DLD1 (cell line): ENCODE measurements around the gene LRCH4.
"Not testable (repeated sequence)": the region's sequence is repeated elsewhere in the genome, so short reads cannot be mapped to it uniquely, and the experiment has no call there.

ENCODE experiments used
- in situ Hi-C: cut with HindIII; loops from 2 replicates; pipeline ENCODE4 v1.10.0; 2017; ENCODE audit warnings: low sequenced_read_pairs

LRCH4 gene

GRCh38 chr7:100546926-100547800 lies 38.8 kb downstream of the LRCH4 start:
- in situ Hi-C loops: no loop called here

DNA sequence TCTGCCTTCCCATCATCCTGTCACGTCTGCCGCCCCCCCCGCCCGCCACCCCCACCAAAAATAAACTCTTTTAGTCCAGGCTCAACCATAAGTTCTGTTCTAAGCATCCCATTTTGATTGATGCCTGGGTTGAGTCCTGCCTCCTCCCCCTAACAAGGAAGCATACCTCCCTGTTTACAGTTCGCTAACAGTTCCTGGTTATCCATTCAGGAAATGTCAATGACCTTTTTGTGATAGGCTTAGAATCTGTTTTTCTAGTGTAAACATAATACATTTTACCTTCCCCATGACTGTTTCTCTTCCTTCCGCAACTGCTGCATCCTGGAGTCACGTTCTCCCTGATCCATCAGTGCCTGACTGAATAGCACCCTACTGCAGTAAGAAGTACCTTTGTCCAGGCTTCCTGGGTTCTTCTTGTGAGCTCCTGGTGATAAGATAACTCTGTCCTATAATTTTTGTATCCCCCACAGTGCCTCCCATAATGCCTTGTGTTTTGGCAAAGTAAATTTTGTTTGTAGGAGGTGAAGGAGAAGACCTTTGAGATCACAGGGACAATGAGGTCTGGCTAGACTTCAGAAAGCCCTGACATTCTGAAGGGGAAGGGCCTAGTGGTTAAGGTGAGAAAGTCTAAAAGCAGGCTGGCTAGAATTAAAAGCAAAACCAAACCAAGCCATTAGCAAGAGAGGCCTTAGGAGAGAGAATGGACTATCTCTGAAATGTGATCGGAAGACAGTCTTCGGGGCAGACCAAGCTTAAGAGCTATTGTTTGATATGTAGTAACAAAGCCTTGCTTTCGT lies 39.6 kb downstream of the LRCH4 start:
- in situ Hi-C loops: no loop called here

- in situ Hi-C loops: no loop called here
Measured at GRCh38 chr7:100545360-100546128, 40.4 kb downstream of the LRCH4 start.

DNA sequence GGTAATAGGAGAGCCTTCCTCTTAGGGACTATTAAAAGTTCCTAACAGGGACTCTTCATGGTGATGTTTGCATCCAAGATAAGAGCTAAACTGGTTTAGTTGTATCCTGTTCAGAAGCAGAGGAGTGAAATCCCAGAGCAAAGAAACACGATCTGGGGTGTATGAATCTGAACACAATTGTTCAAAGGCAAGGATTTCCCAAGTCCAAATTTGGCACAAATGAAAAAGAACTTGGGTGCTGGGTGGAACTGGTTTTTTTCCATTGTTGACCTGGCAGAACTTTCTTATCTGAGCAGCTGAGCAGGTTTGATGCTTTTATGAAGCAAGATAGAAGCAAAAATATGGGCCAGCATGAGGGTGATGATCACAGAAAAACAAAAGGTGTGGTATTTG lies 41.0 kb downstream of the LRCH4 start:
- in situ Hi-C loops: no loop called here

DNA sequence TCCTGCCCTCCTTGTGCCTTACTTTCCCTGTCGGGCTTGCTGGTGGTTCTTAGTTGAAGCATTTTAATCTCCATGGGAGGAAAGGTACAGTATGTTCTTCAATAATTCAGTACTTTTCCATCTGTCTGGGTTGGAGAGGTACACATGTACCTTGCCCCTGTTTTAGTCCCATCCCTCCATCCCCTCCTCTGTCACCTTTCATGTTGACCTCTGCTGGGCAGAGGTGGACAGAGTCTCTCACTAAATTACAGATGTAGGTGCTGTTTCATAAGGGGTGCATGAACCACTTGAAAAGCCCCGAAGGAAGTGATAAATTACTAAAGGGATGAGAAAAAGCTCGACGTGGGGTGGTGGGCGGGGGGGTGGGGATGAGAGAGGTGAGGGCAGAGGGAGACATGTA lies 41.5 kb downstream of the LRCH4 start:
- in situ Hi-C loops: no loop called here

DNA sequence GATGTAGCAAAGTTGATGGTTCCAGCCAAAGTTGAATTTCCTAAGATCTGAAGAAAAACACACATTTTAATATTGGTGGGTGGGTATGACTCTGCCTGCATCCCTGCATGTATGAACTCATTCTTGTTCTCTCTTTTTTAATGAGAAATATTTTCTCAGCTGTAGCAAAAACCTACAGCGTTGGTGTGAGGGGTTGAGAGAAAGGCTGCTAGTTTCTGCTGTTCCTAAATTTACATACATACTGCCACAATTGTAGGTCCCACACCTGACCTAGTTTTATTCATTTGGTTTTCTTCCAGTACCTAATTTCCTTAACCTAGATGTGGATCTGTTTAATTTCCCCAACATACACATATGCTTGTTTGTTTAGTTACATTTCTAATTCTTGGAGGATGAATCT lies 42.3 kb downstream of the LRCH4 start:
- in situ Hi-C loops: no loop called here

DNA sequence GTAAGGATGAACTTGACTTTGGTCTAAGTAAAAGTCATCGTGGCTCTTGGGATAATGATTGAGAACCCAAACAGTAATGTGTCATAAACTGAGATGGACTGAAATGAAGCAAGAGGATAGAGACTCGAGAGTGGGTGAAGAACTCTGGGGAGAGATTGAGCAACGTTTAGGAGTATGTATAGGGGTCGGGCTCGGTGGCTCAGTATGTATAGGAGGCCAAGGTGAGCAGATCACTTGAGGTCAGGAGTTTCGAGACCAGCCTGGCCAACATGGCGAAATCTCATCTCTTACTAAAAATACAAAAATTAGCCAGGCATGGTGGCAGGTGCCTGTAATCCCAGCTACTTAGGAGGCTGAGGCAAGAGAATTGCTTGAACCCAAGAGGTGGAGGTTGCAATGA lies 44.6 kb downstream of the LRCH4 start:
- in situ Hi-C loops: not testable (repeated sequence)

- in situ Hi-C loops: no loop called here
Measured at GRCh38 chr7:100540073-100540723, 45.7 kb downstream of the LRCH4 start.

DNA sequence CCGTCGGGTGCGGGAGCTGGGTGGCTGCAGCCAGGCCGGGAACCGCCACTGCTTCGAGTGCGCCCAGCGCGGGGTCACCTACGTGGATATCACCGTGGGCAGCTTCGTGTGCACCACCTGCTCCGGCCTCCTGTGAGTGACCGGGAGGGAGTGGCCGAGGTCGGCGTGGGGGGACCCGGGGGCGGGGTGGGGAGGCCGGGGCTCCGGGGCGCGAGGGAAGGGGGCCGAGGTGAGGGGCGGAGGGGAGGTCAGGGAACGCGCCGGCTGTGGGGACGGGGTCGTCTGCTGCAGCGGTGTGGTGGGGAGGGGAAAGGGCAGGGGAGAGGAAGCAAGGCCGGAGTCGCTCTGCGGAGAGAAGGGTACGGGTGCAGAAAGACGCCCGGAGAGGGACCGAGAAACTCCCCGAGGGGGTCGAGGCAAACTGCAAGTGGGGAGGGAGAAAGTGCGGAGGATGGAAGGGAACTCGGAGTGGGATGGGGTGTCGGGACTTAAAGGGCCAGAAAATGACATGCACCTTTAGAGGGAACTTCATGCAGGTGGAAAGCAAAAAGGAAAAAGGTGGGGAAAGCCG lies 46.4 kb downstream of the LRCH4 start:
- in situ Hi-C loops: no loop called here

DNA sequence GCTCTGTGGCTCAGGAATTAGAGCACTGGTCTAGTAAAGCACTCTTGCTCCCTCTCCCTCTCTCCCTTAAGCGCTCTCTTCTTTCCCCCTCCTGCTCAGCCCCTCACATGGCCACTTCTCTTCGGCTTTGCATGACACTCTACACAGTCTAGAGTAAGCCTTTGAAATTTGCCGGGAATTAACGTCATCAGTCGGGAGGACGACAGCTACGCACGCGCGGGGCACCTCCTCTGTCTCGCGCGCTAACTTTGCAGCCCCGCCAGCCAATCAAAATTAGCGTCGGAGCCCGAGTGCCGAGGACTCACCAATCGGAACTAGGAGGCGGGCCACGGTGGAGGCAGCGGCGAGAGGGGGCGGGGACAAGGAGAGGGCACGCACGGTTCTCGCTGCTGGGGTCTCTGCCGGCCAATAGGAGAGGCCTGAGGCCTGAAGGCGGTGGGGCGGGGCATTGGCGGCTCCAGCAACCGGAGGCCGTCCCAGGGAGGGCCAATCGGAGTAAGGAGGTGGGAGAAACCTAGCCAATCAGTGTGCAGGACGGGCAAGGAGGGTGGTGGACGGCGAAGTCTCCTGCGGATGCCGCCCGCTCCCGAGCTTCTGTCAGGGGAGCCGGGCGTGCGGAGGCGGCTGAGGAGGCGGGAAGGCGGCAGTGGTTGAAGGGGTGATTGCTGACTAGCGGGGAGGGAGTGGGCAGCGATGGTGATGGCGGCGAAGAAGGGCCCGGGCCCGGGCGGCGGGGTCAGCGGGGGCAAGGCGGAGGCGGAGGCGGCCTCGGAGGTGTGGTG lies 47.1 kb downstream of the LRCH4 start, which contains the start of gene AGFG2:
Gene AGFG2, plus strand, starts transcription at position 550 of the 782 bp plus-strand sequence. Its CDS starts 144 bp downstream, at position 694.
- in situ Hi-C loops: no loop called here

DNA sequence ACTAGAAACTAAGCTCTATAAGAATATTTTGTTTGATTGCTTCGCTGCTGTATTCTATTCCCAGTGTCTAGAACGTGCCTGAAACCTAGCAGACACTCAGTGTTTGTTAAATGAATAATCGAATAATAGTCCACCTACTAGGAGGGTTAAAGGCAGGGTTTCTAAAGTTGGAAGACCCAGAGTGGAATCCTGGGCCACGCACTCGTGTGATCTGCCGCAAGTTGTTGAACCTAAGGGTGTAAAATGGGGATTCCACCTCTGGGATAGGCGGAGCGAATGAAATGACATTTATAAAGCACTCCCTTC lies 47.6 kb downstream of the LRCH4 start:
- in situ Hi-C loops: no loop called here

DNA sequence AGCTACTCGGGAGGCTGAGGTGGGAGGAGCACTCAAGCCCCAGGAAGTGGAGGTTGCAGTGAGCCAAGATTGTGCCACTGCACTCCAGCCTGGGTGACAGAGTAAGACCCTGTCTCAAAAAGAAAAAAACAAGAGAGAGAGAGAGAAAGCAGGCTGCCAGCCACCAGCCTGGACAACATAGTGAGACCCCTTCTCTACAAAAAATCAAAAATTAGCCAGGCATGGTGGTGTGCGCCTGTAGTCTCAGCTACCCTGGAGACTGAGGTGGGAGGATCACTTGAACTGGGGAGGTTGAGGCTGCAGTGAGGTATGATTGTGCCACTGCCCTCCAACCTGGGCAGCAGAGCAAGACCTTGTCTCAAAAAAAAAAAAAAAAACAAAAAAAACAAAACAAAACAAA lies 49.2 kb downstream of the LRCH4 start:
- in situ Hi-C loops: not testable (repeated sequence)

GRCh38 chr7:100535982-100536381 lies 49.9 kb downstream of the LRCH4 start:
- in situ Hi-C loops: not testable (repeated sequence)

GRCh38 chr7:100532165-100533022 lies 53.5 kb downstream of the LRCH4 start:
- in situ Hi-C loops: no loop called here

GRCh38 chr7:100528108-100528866 lies 57.6 kb downstream of the LRCH4 start:
- in situ Hi-C loops: not testable (repeated sequence)
